Ectodermal cell (in vitro differentiated cells): Measurements from ENCODE around the gene ZNF213.

Source experiments
- H3K27ac ChIP-seq: 2 replicates; pipeline ENCODE4 v1.7.0; 2013; ENCODE audit warnings: mild to moderate bottlenecking, low read depth, low read length; ENCODE audit not compliant: insufficient read depth, poor library complexity, severe bottlenecking
- H3K27me3 ChIP-seq: 2 replicates; pipeline ENCODE4 v1.7.0; 2013; ENCODE audit warnings: mild to moderate bottlenecking, low read length; ENCODE audit not compliant: insufficient read depth, control insufficient read depth, poor library complexity, severe bottlenecking
- H3K36me3 ChIP-seq: one replicate; pipeline ENCODE4 v1.7.0; 2013; ENCODE audit warnings: low read length; ENCODE audit not compliant: control insufficient read depth, insufficient read depth
- H3K4me1 ChIP-seq: one replicate; pipeline ENCODE4 v1.7.0; 2013; ENCODE audit warnings: low read length; ENCODE audit not compliant: control insufficient read depth, insufficient read depth
- H3K4me3 ChIP-seq: 2 replicates; pipeline ENCODE4 v1.7.0; 2013; ENCODE audit warnings: low read depth, low read length, control low read depth; ENCODE audit not compliant: insufficient read depth
- H3K9me3 ChIP-seq: 2 replicates; pipeline ENCODE4 v1.7.0; 2013; ENCODE audit warnings: mild to moderate bottlenecking, low read length, moderate library complexity; ENCODE audit not compliant: control insufficient read depth
- WGBS, 2 experiments: methylation state at CpG; one replicate each; pipeline ENCODE4 v1.1.7; 2013; ENCODE audit warnings: missing lambda C conversion rate in 2 of 2; 5-methylcytosine and 5-hydroxymethylcytosine counted together

ZNF213 gene

GRCh38 chr16:3149630-3150345 lies 15.0 kb downstream of the ZNF213 start:
- Histone ChIP-seq H3K9me3 (no peaks in the 10 kb centered on the region), H3K27ac (peak overlapping the region; percentile 26), H3K36me3 (no peaks in the 10 kb centered on the region), H3K27me3 (peaks cover 25% of the 10 kb centered on the region), H3K4me3 (peak overlapping the region; percentile 86), H3K4me1 (no peaks in the 10 kb centered on the region)
- 2% methylated on average over 41 of the region's 41 CpGs for WGBS, 2 experiments

GRCh38 chr16:3150346-3151218 lies 15.8 kb downstream of the ZNF213 start:
- Histone ChIP-seq H3K4me3 (peak overlapping the region; percentile 86), H3K4me1 (no peaks in the 10 kb centered on the region), H3K27me3 (peaks cover 28% of the 10 kb centered on the region), H3K36me3 (no peaks in the 10 kb centered on the region), H3K9me3 (no peaks in the 10 kb centered on the region), H3K27ac (peak overlapping the region; percentile 66)
- WGBS, 2 experiments, result 2% methylated on average over 62 of the region's 62 CpGs

GRCh38 chr16:3152027-3152276 lies 17.1 kb downstream of the ZNF213 start:
- no peak overlapping the region for H3K27ac ChIP-seq

GRCh38 chr16:3152277-3152990 lies 17.6 kb downstream of the ZNF213 start:
- no peaks in the 10 kb centered on the region for H3K4me1 ChIP-seq
- H3K4me3 ChIP-seq, result peak overlapping the region; percentile 66
- WGBS, 2 experiments, result 1 to 2% methylated on average over 42 of the region's 42 CpGs
- H3K27ac ChIP-seq, result no peak overlapping the region
- H3K9me3 ChIP-seq, result no peaks in the 10 kb centered on the region
- H3K36me3 ChIP-seq, result no peaks in the 10 kb centered on the region
- H3K27me3 ChIP-seq, result peaks cover 35% of the 10 kb centered on the region

More at GRCh38 chr16:3152027-3152276, 17.1 kb downstream of the ZNF213 start:
- peak overlapping the region; percentile 66 for H3K4me3 ChIP-seq
- H3K9me3 ChIP-seq, result no peaks in the 10 kb centered on the region
- no peaks in the 10 kb centered on the region for H3K36me3 ChIP-seq
- H3K4me1 ChIP-seq, result no peaks in the 10 kb centered on the region
- peaks cover 33% of the 10 kb centered on the region for H3K27me3 ChIP-seq
- 16 to 17% methylated on average over 14 to 15 of the region's 15 CpGs for WGBS, 2 experiments

- WGBS, 2 experiments, result 8 to 20% methylated on average over 6 to 8 of the region's 8 CpGs
- Histone ChIP-seq H3K36me3 (no peaks in the 10 kb centered on the region), H3K9me3 (no peaks in the 10 kb centered on the region), H3K4me1 (no peaks in the 10 kb centered on the region), H3K4me3 (peak overlapping the region; percentile 66), H3K27me3 (peaks cover 35% of the 10 kb centered on the region), H3K27ac (no peak overlapping the region)
These were observed 18.2 kb downstream of the ZNF213 start for GRCh38 chr16:3152991-3153368.

- Histone ChIP-seq H3K27me3 (peaks cover 33% of the 10 kb centered on the region), H3K9me3 (no peaks in the 10 kb centered on the region), H3K36me3 (no peaks in the 10 kb centered on the region), H3K27ac (no peak overlapping the region), H3K4me3 (no peak overlapping the region), H3K4me1 (no peaks in the 10 kb centered on the region)
- WGBS, 2 experiments, result 90% methylated on average over 2 of the region's 2 CpGs
These were observed 20.4 kb downstream of the ZNF213 start for GRCh38 chr16:3155181-3155580.

- Histone ChIP-seq H3K36me3 (no peaks in the 10 kb centered on the region), H3K27ac (no peak overlapping the region), H3K9me3 (no peaks in the 10 kb centered on the region), H3K27me3 (peaks cover 36% of the 10 kb centered on the region), H3K4me3 (no peak overlapping the region), H3K4me1 (no peaks in the 10 kb centered on the region)
- 91 to 96% methylated on average over 3 of the region's 3 CpGs for WGBS, 2 experiments
These were observed 21.1 kb downstream of the ZNF213 start for GRCh38 chr16:3155972-3156371.

GRCh38 chr16:3157229-3158025 lies 22.6 kb downstream of the ZNF213 start:
- peak overlapping the region; percentile 70 for H3K4me3 ChIP-seq
- H3K4me1 ChIP-seq, result no peaks in the 10 kb centered on the region
- no peaks in the 10 kb centered on the region for H3K36me3 ChIP-seq
- H3K27ac ChIP-seq, result no peak overlapping the region
- WGBS, 2 experiments, result 1% methylated on average over 59 of the region's 59 CpGs
- H3K27me3 ChIP-seq, result peaks cover 36% of the 10 kb centered on the region
- no peaks in the 10 kb centered on the region for H3K9me3 ChIP-seq

- WGBS, 2 experiments, result 1 to 2% methylated on average over 27 of the region's 27 CpGs
- no peaks in the 10 kb centered on the region for H3K36me3 ChIP-seq
- peak overlapping the region; percentile 70 for H3K4me3 ChIP-seq
- H3K4me1 ChIP-seq, result no peaks in the 10 kb centered on the region
- H3K27ac ChIP-seq, result no peak overlapping the region
- H3K27me3 ChIP-seq, result peaks cover 36% of the 10 kb centered on the region
- H3K9me3 ChIP-seq, result no peaks in the 10 kb centered on the region
These were observed 23.2 kb downstream of the ZNF213 start for GRCh38 chr16:3158026-3158509.
